OCI-LY7 (cell line): ENCODE data around the gene CGN.

ENCODE experiments used
- EZH2phosphoT487 ChIP-seq: fragments of 200-600 bp; sonication (generic); IDR thresholded peaks from 2 replicates; pipeline ENCODE4 v1.6.1; 2018; ENCODE audit warnings: low read depth, borderline replicate concordance, mild to moderate bottlenecking, mixed run types, antibody characterized with exemption, low read length, moderate library complexity, mixed read lengths
- TF ChIP-seq, protein P1 (sequence below): fragments of 200-600 bp; sonication (generic); conservative IDR thresholded peaks from 2 replicates; pipeline ENCODE4 v1.5.1; 2014; ENCODE audit warnings: mild to moderate bottlenecking, antibody characterized with exemption, low read length, moderate library complexity, mixed read lengths

DNA sequence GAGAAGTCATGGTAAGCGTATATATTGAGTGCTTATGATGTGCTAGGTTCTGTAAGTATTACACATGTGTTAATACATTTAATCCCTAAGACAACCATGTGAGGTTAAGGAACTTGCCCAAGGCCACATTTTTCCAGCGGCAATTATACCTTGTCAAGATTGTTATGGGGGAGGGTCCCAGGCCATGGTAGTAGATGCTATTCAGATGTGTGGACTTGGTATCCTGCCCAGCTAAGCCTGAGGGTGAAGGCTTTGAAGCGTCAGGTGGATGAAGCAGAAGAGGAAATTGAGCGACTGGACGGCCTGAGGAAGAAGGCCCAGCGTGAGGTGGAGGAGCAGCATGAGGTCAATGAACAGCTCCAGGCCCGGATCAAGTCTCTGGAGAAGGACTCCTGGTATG is 25.3 kb downstream of the CGN start:
- TF ChIP-seq, protein P1, sequence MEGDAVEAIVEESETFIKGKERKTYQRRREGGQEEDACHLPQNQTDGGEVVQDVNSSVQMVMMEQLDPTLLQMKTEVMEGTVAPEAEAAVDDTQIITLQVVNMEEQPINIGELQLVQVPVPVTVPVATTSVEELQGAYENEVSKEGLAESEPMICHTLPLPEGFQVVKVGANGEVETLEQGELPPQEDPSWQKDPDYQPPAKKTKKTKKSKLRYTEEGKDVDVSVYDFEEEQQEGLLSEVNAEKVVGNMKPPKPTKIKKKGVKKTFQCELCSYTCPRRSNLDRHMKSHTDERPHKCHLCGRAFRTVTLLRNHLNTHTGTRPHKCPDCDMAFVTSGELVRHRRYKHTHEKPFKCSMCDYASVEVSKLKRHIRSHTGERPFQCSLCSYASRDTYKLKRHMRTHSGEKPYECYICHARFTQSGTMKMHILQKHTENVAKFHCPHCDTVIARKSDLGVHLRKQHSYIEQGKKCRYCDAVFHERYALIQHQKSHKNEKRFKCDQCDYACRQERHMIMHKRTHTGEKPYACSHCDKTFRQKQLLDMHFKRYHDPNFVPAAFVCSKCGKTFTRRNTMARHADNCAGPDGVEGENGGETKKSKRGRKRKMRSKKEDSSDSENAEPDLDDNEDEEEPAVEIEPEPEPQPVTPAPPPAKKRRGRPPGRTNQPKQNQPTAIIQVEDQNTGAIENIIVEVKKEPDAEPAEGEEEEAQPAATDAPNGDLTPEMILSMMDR: no peak
- no peak for TF ChIP-seq EZH2phosphoT487
